Measurements from ENCODE around the gene SNRNP25.

Gene SNRNP25

DNA sequence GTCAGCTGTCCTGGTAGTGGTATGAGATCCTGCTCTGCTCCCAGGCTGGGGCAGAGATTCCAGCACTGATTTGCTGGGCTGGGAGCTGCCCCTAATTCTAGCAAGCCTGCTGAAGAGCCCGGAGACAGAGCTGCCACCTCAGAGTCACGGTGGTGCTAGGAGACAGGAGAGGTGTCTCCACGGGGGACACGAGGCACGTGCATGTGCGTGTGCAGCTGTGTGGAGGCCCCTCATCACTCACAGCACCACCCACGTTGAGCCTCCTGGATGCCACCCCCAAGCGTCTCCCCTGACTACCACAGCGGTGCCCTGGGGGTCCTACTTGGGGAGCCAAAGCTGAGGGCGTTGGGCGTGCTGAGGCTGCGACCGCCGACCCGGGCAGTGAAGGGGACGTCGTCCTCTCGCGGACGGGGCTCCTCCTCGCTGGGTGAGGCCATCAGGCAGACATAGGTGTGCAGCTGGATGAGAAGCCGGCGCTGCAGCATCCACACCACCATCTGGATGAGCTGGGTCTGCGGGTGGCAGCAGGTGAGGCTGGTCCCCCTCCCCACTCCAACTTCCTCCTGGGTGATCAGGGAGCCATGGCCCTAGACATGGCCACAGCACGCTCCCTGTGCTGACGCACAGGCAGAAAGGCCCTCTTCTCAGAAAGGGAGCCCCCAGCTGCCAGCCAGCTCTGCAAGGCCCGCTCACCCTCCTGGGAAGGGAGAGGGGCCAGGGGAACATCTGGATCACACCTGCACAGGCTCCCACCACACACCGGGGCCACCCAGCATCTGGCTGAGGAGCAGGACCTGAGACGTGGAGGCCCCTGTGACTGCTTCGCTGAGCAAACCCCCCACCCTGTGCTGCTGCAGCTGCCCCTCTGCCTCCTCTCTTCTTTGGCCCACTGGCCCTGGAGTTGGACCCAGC is 36.0 kb downstream of the SNRNP25 start:
- intact Hi-C loops (cut with DNase I; ENCODE audit: low total_unique reads), result no loop called here
- Histone ChIP-seq H3K27ac (peak overlapping the region; percentile 20 to 77), H3K9me3 (no peaks in the 10 kb centered on the region), H3K27me3 (no peaks in the 10 kb centered on the region), H3K4me1 (peaks cover 4 to 39% (median 26%) of the 10 kb centered on the region in 4 donors), H3K4me3 (no peak overlapping the region), H3K36me3 (peaks cover 46 to 87% (median 58%) of the 10 kb centered on the region in 3 donors)
- no peak for DNase-seq
- TF ChIP-seq, protein P1, sequence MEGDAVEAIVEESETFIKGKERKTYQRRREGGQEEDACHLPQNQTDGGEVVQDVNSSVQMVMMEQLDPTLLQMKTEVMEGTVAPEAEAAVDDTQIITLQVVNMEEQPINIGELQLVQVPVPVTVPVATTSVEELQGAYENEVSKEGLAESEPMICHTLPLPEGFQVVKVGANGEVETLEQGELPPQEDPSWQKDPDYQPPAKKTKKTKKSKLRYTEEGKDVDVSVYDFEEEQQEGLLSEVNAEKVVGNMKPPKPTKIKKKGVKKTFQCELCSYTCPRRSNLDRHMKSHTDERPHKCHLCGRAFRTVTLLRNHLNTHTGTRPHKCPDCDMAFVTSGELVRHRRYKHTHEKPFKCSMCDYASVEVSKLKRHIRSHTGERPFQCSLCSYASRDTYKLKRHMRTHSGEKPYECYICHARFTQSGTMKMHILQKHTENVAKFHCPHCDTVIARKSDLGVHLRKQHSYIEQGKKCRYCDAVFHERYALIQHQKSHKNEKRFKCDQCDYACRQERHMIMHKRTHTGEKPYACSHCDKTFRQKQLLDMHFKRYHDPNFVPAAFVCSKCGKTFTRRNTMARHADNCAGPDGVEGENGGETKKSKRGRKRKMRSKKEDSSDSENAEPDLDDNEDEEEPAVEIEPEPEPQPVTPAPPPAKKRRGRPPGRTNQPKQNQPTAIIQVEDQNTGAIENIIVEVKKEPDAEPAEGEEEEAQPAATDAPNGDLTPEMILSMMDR (IDR thresholded peaks at IDR 0.05), result no peak

DNA sequence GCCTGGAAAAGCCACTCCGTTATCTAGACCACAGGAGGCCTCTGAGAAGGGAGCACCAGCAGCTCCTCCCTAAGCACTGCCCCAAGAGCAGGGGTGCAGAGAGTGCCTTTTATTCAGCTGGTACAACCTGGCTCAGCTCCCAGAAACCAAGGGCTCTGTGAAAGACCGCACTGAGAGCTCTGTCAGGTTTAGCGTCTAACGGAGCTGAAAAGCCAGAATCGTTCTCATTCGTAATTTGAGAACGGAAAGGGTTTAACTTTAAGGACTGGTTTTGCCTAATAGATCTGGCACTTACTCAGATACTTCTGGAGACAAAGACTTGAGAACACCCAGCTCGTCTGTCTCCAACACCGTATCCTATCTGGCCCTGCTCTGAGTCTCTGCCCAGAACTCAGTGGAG is 37.9 kb downstream of the SNRNP25 start:
- no peaks in the 10 kb centered on the region for H3K27me3 ChIP-seq
- peaks cover 0 to 20% (median 10%) of the 10 kb centered on the region in 4 donors for H3K4me1 ChIP-seq
- no peak overlapping the region for H3K4me3 ChIP-seq
- intact Hi-C loops (cut with DNase I; ENCODE audit: low total_unique reads), result no loop called here
- H3K9me3 ChIP-seq, result no peaks in the 10 kb centered on the region
- peak overlapping the region; percentile 56 to 77 for H3K27ac ChIP-seq
- TF ChIP-seq, protein P1 (IDR thresholded peaks at IDR 0.05), result no peak
- DNase-seq, result peak in 1 of 2 donors; percentile 86
- peaks cover 35 to 85% (median 42%) of the 10 kb centered on the region in 3 donors for H3K36me3 ChIP-seq

DNA sequence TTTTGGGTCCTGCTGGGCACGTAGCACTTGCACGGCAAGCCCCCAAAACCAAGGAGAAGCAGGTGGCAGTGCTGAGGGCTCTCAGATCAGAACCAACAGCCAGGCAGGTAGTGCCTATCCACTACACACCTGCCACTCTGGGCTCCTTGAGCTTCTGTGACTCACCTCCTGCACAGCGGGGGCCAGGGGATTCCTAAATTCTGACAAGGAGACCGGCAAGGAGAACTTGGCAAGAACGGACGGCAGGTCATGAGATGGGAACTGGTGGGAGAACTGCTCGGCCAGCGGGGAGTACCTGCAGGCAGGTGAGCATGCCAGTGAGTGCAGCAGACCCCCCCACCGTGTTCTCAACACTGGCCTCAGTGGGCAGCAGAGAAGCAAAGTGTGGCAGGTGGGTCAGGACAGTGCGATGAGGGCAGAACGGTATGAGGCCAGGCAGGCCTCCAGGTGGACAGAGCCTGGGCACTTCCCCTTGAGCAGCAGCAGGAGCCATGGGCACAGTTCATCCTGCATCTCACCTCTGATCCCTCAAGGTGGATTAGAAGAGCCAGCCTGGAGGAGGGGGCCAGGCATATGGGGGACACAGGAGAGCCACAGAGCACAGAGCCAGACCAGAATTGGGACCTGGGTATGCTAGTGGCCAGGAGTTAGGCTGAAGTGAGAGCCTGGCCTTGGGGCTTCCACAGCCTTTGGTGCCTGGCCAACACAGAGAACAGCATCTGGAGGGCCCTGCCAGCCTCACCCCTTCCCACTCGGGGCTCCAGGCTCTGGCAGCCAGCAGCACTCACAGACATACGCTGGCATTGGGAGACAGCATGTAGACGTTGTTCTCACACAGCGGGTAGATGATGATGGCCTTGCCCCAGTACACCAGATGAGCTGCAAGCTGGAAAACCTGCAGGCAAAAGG is 39.1 kb downstream of the SNRNP25 start:
- peaks cover 0 to 29% (median 21%) of the 10 kb centered on the region in 4 donors for H3K4me1 ChIP-seq
- peaks cover 24 to 77% (median 30%) of the 10 kb centered on the region in 3 donors for H3K36me3 ChIP-seq
- no peak overlapping the region for H3K4me3 ChIP-seq
- H3K27me3 ChIP-seq, result no peaks in the 10 kb centered on the region
- H3K27ac ChIP-seq, result peak overlapping the region; percentile 56 to 77
- intact Hi-C loops (cut with DNase I; ENCODE audit: low total_unique reads), result no loop called here
- TF ChIP-seq, protein P1 (IDR thresholded peaks at IDR 0.05), result no peak
- no peaks in the 10 kb centered on the region for H3K9me3 ChIP-seq
- no peak for DNase-seq

DNA sequence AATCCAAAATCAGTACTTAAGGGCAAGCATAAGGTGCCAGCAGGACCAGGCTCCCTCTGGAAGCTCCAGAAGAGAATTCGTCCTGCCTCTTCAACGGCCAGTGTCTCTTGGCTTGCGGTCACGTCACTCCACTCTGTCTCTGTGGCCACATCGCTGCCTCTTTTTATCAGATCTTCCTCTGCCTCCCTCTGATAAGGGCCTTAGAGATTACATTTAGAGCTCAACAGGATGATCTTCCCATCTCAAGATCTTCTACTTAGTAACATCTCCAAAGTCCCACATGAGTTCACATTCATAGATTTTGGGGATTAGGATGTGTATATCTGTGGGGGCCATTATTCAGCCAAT is 41.3 kb downstream of the SNRNP25 start:
- intact Hi-C loops (cut with DNase I; ENCODE audit: low total_unique reads), result no loop called here
- Histone ChIP-seq H3K36me3 (peaks cover 2 to 64% (median 8%) of the 10 kb centered on the region in 3 donors), H3K9me3 (no peaks in the 10 kb centered on the region), H3K27ac (no peak overlapping the region), H3K4me3 (no peak overlapping the region), H3K27me3 (no peaks in the 10 kb centered on the region), H3K4me1 (peaks cover 0 to 51% (median 35%) of the 10 kb centered on the region in 4 donors)
- DNase-seq, result no peak
- TF ChIP-seq, protein P1 (IDR thresholded peaks at IDR 0.05), result no peak

DNA sequence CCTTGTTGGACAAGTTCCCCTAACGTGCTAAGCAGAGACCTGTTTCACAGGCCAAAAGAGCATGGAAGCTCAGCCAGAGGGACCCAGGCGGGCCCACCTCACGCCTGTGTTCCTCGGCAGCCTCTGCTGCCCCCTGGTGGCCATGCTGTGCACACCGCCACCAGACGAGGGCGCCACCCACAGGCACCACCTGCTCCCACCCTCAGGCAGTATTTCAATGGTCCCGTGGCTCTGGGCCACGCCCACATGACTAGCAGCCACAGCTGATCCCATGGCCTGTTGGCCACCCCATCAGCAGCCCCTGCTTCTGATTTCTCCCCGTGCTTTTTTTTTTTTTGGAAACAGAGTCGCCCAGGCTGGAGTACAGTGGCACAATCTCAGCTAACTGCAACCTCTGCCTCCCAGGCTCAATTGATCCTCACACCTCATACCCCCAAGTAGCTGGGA is 43.3 kb downstream of the SNRNP25 start:
- Histone ChIP-seq H3K4me1 (peaks cover 0 to 58% (median 47%) of the 10 kb centered on the region in 4 donors), H3K9me3 (no peaks in the 10 kb centered on the region), H3K4me3 (no peak overlapping the region), H3K27ac (peak overlapping the region; percentile 24 to 93), H3K27me3 (no peaks in the 10 kb centered on the region), H3K36me3 (peaks cover 0 to 52% (median 0%) of the 10 kb centered on the region in 3 donors)
- TF ChIP-seq, protein P1 (IDR thresholded peaks at IDR 0.05), result peak; percentile 99 to 100
- intact Hi-C loops (cut with DNase I; ENCODE audit: low total_unique reads), result loop anchor here (2.0 kb wide), 1 partner anchor 32 kb away; no protein-coding TSS in a partner anchor
- peak; percentile 96 for DNase-seq

Data from tibial artery (tissue), 4 donors.